ENCODE data around the gene SLC16A13. TPM values are rescaled to one million over a fixed set of nuclear protein-coding genes. Genes with fewer than 3 reads are reported as not detected.
"Not testable (repeated sequence)": the region's sequence is repeated elsewhere in the genome, so short reads cannot be mapped to it uniquely, and the experiment has no call there.

The SLC16A13 gene
- total RNA-seq, 1 experiment from 2014 or later = 3.7 TPM

- in situ Hi-C loops (cut with HindIII; ENCODE audit: low pct_unique_long_range_greater_than_20kb, low sequenced_read_pairs) = no loop called here
- no peak for DNase-seq (ENCODE audit: low read depth)
Measured at GRCh38 chr17:7080456-7081041, 44.7 kb downstream of the SLC16A13 start.

GRCh38 chr17:7081341-7082062 is 45.7 kb downstream of the SLC16A13 start:
- no peak for DNase-seq (ENCODE audit: low read depth)
- in situ Hi-C loops (cut with HindIII; ENCODE audit: low pct_unique_long_range_greater_than_20kb, low sequenced_read_pairs) = no loop called here

- in situ Hi-C loops (cut with HindIII; ENCODE audit: low pct_unique_long_range_greater_than_20kb, low sequenced_read_pairs) = no loop called here
- DNase-seq (ENCODE audit: low read depth) = peak; percentile 63
Measured at GRCh38 chr17:7083592-7083991, 47.8 kb downstream of the SLC16A13 start.

GRCh38 chr17:7084088-7084487 is 48.3 kb downstream of the SLC16A13 start:
- in situ Hi-C loops (cut with HindIII; ENCODE audit: low pct_unique_long_range_greater_than_20kb, low sequenced_read_pairs) = no loop called here
- no peak for DNase-seq (ENCODE audit: low read depth)

- in situ Hi-C loops (cut with HindIII; ENCODE audit: low pct_unique_long_range_greater_than_20kb, low sequenced_read_pairs) = not testable (repeated sequence)
- peak; percentile 20 for DNase-seq (ENCODE audit: low read depth)
Measured at GRCh38 chr17:7088442-7088841, 52.6 kb downstream of the SLC16A13 start.

GRCh38 chr17:7089570-7089969 is 53.8 kb downstream of the SLC16A13 start:
- DNase-seq (ENCODE audit: low read depth); in situ Hi-C loops (cut with HindIII; ENCODE audit: low pct_unique_long_range_greater_than_20kb, low sequenced_read_pairs): not testable (repeated sequence)

Other genes starting within 250 kb of the SLC16A13 start
- not detected in 2 replicates for gene TEKT1, start 204.3 kb upstream of the SLC16A13 start, total RNA-seq (2014; rRNA removed; shearing (Covaris generic); ENCODE audit: low replicate concordance)
- not detected in 2 replicates for gene ALOX12, start 40.0 kb upstream of the SLC16A13 start, total RNA-seq (2014; rRNA removed; shearing (Covaris generic); ENCODE audit: low replicate concordance)
- 128 and 131 TPM in 2 replicates for gene RNASEK, start 23.4 kb upstream of the SLC16A13 start, total RNA-seq (2014; rRNA removed; shearing (Covaris generic); ENCODE audit: low replicate concordance)
- not detected in 2 replicates for gene BCL6B, start 13.0 kb upstream of the SLC16A13 start, total RNA-seq (2014; rRNA removed; shearing (Covaris generic); ENCODE audit: low replicate concordance)
- gene SLC16A11, start 8.1 kb downstream of the SLC16A13 start, total RNA-seq (2014; rRNA removed; shearing (Covaris generic); ENCODE audit: low replicate concordance) = not detected in 2 replicates
- gene CLEC10A, start 44.2 kb downstream of the SLC16A13 start, total RNA-seq (2014; rRNA removed; shearing (Covaris generic); ENCODE audit: low replicate concordance) = not detected in 2 replicates
- gene ASGR2, start 78.8 kb downstream of the SLC16A13 start, total RNA-seq (2014; rRNA removed; shearing (Covaris generic); ENCODE audit: low replicate concordance) = not detected in 2 replicates
- gene ASGR1, start 143.4 kb downstream of the SLC16A13 start, total RNA-seq (2014; rRNA removed; shearing (Covaris generic); ENCODE audit: low replicate concordance) = not detected in 2 replicates
- gene DLG4, start 183.8 kb downstream of the SLC16A13 start, total RNA-seq (2014; rRNA removed; shearing (Covaris generic); ENCODE audit: low replicate concordance) = 2.8 and 4.8 TPM in 2 replicates
- 301 and 338 TPM in 2 replicates for gene ACADVL, start 183.9 kb downstream of the SLC16A13 start, total RNA-seq (2014; rRNA removed; shearing (Covaris generic); ENCODE audit: low replicate concordance)
- gene DVL2, start 198.5 kb downstream of the SLC16A13 start, total RNA-seq (2014; rRNA removed; shearing (Covaris generic); ENCODE audit: low replicate concordance) = 33.3 and 64.4 TPM in 2 replicates
- 28.0 and 39.4 TPM in 2 replicates for gene PHF23, start 203.4 kb downstream of the SLC16A13 start, total RNA-seq (2014; rRNA removed; shearing (Covaris generic); ENCODE audit: low replicate concordance)
- 211 and 296 TPM in 2 replicates for gene GABARAP, start 206.4 kb downstream of the SLC16A13 start, total RNA-seq (2014; rRNA removed; shearing (Covaris generic); ENCODE audit: low replicate concordance)
- gene CTDNEP1, start 215.7 kb downstream of the SLC16A13 start, total RNA-seq (2014; rRNA removed; shearing (Covaris generic); ENCODE audit: low replicate concordance) = 9.6 and 19.0 TPM in 2 replicates
- gene ELP5, start 216.2 kb downstream of the SLC16A13 start, total RNA-seq (2014; rRNA removed; shearing (Covaris generic); ENCODE audit: low replicate concordance) = 25.5 and 32.4 TPM in 2 replicates
- gene CLDN7, start 226.5 kb downstream of the SLC16A13 start, total RNA-seq (2014; rRNA removed; shearing (Covaris generic); ENCODE audit: low replicate concordance) = not detected in 2 replicates
- gene SLC2A4, start 245.7 kb downstream of the SLC16A13 start, total RNA-seq (2014; rRNA removed; shearing (Covaris generic); ENCODE audit: low replicate concordance) = not detected in 2 replicates